Keratinocyte (primary cell): ENCODE data around the gene GPHB5. TPM values are rescaled to one million over a fixed set of nuclear protein-coding genes. Genes with fewer than 3 reads are reported as not detected.

Source experiments
- DNase-seq: peaks from one replicate; pipeline ENCODE4 v3.0.0-alpha.2; 2011; ENCODE audit warnings: low read depth, missing footprints, low spot score
- FAIRE-seq: peaks from 2 replicates; lab custom pipeline; 2011; peaks lifted over from hg19 to GRCh38; lab: Jason Lieb, UNC
- H2AFZ ChIP-seq: 2 replicates; pipeline ENCODE4 v1.6.0; 2012; ENCODE audit warnings: low read length, control low read depth, inconsistent platforms; ENCODE audit not compliant: control insufficient read depth
- H3K27ac ChIP-seq: 2 replicates; pipeline ENCODE4 v1.5.1; 2011; ENCODE audit warnings: low read length; ENCODE audit not compliant: control insufficient read depth, insufficient read depth
- H3K27me3 ChIP-seq: 3 replicates; pipeline ENCODE4 v1.6.0; 2011; ENCODE audit warnings: low read length; ENCODE audit not compliant: control insufficient read depth, insufficient read depth; ENCODE audit errors: extremely low read depth
- H3K36me3 ChIP-seq, 2 experiments: 2 replicates in 1 of 2; 3 replicates in 1 of 2; pipeline ENCODE4 v1.5.1; 2011; ENCODE audit warnings: low read length in 2 of 2, mild to moderate bottlenecking in 1 of 2; ENCODE audit not compliant: control insufficient read depth in 2 of 2, insufficient read depth in 2 of 2; ENCODE audit errors: extremely low read depth in 1 of 2
- H3K4me1 ChIP-seq: 3 replicates; pipeline ENCODE4 v1.5.1; 2011; ENCODE audit warnings: low read length; ENCODE audit not compliant: control insufficient read depth, insufficient read depth; ENCODE audit errors: extremely low read depth
- H3K4me2 ChIP-seq: 3 replicates; pipeline ENCODE4 v1.6.0; 2011; ENCODE audit warnings: low read depth, low read length; ENCODE audit not compliant: control insufficient read depth, insufficient read depth; ENCODE audit errors: extremely low read depth
- H3K4me3 ChIP-seq, 3 experiments: fragments of 200-600 bp in 1 of 3; sonication (generic) in 1 of 3; 2 replicates in 2 of 3; 3 replicates in 1 of 3; pipeline ENCODE4 v1.5.1; 2011 to 2016; ENCODE audit warnings: low read length in 3 of 3, mild to moderate bottlenecking in 3 of 3, control low read depth in 2 of 3, inconsistent platforms in 1 of 3, low read depth in 1 of 3, mixed read lengths in 1 of 3, mixed run types in 1 of 3, moderate library complexity in 1 of 3; ENCODE audit not compliant: control insufficient read depth in 2 of 3, insufficient read depth in 2 of 3; ENCODE audit errors: extremely low read depth in 1 of 3
- H3K79me2 ChIP-seq: 2 replicates; pipeline ENCODE4 v1.6.0; 2012; ENCODE audit warnings: low read length; ENCODE audit not compliant: control insufficient read depth, insufficient read depth
- H3K9ac ChIP-seq: 3 replicates; pipeline ENCODE4 v1.6.0; 2011; ENCODE audit warnings: low read length; ENCODE audit not compliant: control insufficient read depth, insufficient read depth; ENCODE audit errors: extremely low read depth
- H3K9me1 ChIP-seq: 3 replicates; pipeline ENCODE4 v1.6.0; 2011; ENCODE audit warnings: low read length; ENCODE audit not compliant: control insufficient read depth, insufficient read depth; ENCODE audit errors: extremely low read depth
- H3K9me3 ChIP-seq: 2 replicates; pipeline ENCODE4 v1.5.1; 2012; ENCODE audit warnings: low read depth, low read length; ENCODE audit not compliant: control insufficient read depth
- H4K20me1 ChIP-seq: 3 replicates; pipeline ENCODE4 v1.6.0; 2011; ENCODE audit warnings: low read length; ENCODE audit not compliant: control insufficient read depth, insufficient read depth; ENCODE audit errors: extremely low read depth
- EZH2 ChIP-seq: IDR thresholded peaks from one replicate; pipeline ENCODE4 v1.6.1; 2012; ENCODE audit warnings: inconsistent platforms, mild to moderate bottlenecking, low read length, moderate library complexity
- dilution Hi-C: fragments of 300-500 bp; cut with MboI; formaldehyde crosslinking; loops from one replicate; pipeline ENCODE4 v1.7.0; 2020; ENCODE audit warnings: low sequenced_read_pairs; ENCODE audit not compliant: extremely low pct_ligation_motif_present
- polyA plus RNA-seq, 5 experiments: library from polyadenylated mRNA; depleted of rRNA in 3 of 5; stranded (reverse) in 3 of 5; stranded (forward) in 1 of 5; unstranded in 1 of 5; fragments of >200 nt; gene quantifications; 1 replicate in 1 of 5; 2 replicates in 3 of 5; 3 replicates in 1 of 5; pipeline versions ENCODE4 v1.2.1 to v1.2.3, GENCODE V29; 2011 to 2012; ENCODE audit warnings: missing spikeins in 2 of 5, low read depth in 1 of 5, low replicate concordance in 1 of 5
- TF ChIP-seq, protein P1 (sequence below), 3 experiments: IDR thresholded peaks in 1 of 3; conservative IDR thresholded peaks in 1 of 3; optimal IDR thresholded peaks in 1 of 3; 2 replicates in 2 of 3; 3 replicates in 1 of 3; pipeline versions ENCODE3 to v1.5.1; 2011; ENCODE audit warnings: low read length in 3 of 3, mild to moderate bottlenecking in 3 of 3, moderate library complexity in 2 of 3, control low read depth in 1 of 3, inconsistent platforms in 1 of 3; ENCODE audit not compliant: insufficient read depth in 2 of 3; ENCODE audit errors: extremely low read depth in 1 of 3

Gene GPHB5
- polyA plus RNA-seq, 1 donor (not counting 4 experiments of a cell fraction or from before 2014, with no cell fraction given) = not detected

GRCh38 chr14:63269561-63270225 is 49.0 kb downstream of the GPHB5 start:
- H3K9me1 ChIP-seq = no peaks in the 10 kb centered on the region
- DNase-seq (no peak), FAIRE-seq (no peak)
- H3K4me1 ChIP-seq = peaks cover 8% of the 10 kb centered on the region
- H3K4me2 ChIP-seq = no peak overlapping the region
- no peaks in the 10 kb centered on the region for H3K79me2 ChIP-seq
- H2AFZ ChIP-seq = no peak overlapping the region
- H3K9me3 ChIP-seq = no peaks in the 10 kb centered on the region
- TF ChIP-seq, protein P1, sequence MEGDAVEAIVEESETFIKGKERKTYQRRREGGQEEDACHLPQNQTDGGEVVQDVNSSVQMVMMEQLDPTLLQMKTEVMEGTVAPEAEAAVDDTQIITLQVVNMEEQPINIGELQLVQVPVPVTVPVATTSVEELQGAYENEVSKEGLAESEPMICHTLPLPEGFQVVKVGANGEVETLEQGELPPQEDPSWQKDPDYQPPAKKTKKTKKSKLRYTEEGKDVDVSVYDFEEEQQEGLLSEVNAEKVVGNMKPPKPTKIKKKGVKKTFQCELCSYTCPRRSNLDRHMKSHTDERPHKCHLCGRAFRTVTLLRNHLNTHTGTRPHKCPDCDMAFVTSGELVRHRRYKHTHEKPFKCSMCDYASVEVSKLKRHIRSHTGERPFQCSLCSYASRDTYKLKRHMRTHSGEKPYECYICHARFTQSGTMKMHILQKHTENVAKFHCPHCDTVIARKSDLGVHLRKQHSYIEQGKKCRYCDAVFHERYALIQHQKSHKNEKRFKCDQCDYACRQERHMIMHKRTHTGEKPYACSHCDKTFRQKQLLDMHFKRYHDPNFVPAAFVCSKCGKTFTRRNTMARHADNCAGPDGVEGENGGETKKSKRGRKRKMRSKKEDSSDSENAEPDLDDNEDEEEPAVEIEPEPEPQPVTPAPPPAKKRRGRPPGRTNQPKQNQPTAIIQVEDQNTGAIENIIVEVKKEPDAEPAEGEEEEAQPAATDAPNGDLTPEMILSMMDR (optimal IDR thresholded peaks at IDR 0.05 in 1 of 3, IDR thresholded peaks at IDR 0.05 in 1 of 3, conservative IDR thresholded peaks at IDR 0.05 in 1 of 3; ENCODE audit: extremely low read depth in 1 of 3, insufficient read depth in 2 of 3, low read length in 3 of 3) = no peak
- TF ChIP-seq EZH2 = no peak
- no peaks in the 10 kb centered on the region for H4K20me1 ChIP-seq
- H3K4me3 ChIP-seq = no peak overlapping the region
- no peak overlapping the region for H3K27ac ChIP-seq
- dilution Hi-C loops = no loop called here
- no peak overlapping the region for H3K9ac ChIP-seq
- H3K27me3 ChIP-seq = no peaks in the 10 kb centered on the region
- no peaks in the 10 kb centered on the region for H3K36me3 ChIP-seq

- no peaks in the 10 kb centered on the region for H4K20me1 ChIP-seq
- dilution Hi-C loops = no loop called here
- peaks cover 8% of the 10 kb centered on the region for H3K4me1 ChIP-seq
- DNase-seq = no peak
- H3K9ac ChIP-seq = no peak overlapping the region
- no peak overlapping the region for H3K4me3 ChIP-seq
- H3K9me3 ChIP-seq = no peaks in the 10 kb centered on the region
- H3K27me3 ChIP-seq = no peaks in the 10 kb centered on the region
- no peak overlapping the region for H2AFZ ChIP-seq
- H3K4me2 ChIP-seq = no peak overlapping the region
- no peaks in the 10 kb centered on the region for H3K9me1 ChIP-seq
- no peak for TF ChIP-seq EZH2
- TF ChIP-seq, protein P1 (optimal IDR thresholded peaks at IDR 0.05 in 1 of 3, IDR thresholded peaks at IDR 0.05 in 1 of 3, conservative IDR thresholded peaks at IDR 0.05 in 1 of 3; ENCODE audit: extremely low read depth in 1 of 3, insufficient read depth in 2 of 3, low read length in 3 of 3) = no peak
- H3K27ac ChIP-seq = no peak overlapping the region
- no peak for FAIRE-seq
- H3K79me2 ChIP-seq = no peaks in the 10 kb centered on the region
- H3K36me3 ChIP-seq = no peaks in the 10 kb centered on the region
These were observed 50.0 kb downstream of the GPHB5 start for GRCh38 chr14:63268771-63269170.
